NOMO-1 (cell line): ENCODE data around the gene SNAPC1.
"Not testable (repeated sequence)": the region's sequence is repeated elsewhere in the genome, so short reads cannot be mapped to it uniquely, and the experiment has no call there.

Experiments
- DNase-seq, 2 experiments: peaks; one replicate each; lab custom pipeline; 2025; ENCODE audit not compliant: unreplicated experiment in 2 of 2; lab: John Stamatoyannopoulos, UW

Gene SNAPC1

DNA sequence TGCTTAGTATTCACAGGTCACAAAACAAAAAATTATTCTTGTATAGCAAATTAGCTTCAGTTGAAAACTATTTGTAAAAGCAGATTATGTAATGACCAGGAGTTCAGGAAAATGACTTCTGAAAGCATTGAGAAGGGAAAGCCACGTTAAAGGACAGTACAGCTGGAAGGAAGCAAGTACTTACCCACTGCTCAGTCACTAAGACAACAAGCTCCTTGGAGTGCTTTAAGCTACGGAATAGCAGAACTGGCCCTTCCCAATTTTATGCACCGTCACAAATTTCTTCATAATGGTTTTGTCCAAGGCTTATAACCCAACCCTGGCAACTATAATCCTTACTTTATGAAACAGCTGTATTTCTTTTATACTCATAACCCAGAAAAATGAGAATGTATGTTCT lies 13.0 kb upstream of the SNAPC1 start:
- peak in 1 of 2 experiments; percentile 27 for DNase-seq

DNA sequence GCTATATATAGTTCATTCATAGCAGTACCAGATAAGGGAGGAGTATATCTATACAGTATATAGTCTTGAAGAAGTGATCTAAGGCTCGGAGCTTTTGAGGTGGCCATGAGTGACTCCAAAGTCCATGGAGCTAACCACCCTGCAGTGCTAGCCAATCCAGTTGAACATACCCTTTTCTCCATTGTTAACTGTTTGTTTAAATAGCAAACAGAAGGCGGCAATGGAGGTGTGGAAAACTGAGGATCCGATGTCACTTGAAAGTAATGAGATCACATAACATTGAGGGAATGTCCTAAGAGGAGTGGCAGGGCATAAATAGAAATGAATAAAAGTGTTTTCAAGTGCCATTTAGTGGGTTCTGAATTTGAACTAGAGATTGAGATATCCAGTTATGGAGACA lies 12.4 kb upstream of the SNAPC1 start:
- no peak for DNase-seq

DNA sequence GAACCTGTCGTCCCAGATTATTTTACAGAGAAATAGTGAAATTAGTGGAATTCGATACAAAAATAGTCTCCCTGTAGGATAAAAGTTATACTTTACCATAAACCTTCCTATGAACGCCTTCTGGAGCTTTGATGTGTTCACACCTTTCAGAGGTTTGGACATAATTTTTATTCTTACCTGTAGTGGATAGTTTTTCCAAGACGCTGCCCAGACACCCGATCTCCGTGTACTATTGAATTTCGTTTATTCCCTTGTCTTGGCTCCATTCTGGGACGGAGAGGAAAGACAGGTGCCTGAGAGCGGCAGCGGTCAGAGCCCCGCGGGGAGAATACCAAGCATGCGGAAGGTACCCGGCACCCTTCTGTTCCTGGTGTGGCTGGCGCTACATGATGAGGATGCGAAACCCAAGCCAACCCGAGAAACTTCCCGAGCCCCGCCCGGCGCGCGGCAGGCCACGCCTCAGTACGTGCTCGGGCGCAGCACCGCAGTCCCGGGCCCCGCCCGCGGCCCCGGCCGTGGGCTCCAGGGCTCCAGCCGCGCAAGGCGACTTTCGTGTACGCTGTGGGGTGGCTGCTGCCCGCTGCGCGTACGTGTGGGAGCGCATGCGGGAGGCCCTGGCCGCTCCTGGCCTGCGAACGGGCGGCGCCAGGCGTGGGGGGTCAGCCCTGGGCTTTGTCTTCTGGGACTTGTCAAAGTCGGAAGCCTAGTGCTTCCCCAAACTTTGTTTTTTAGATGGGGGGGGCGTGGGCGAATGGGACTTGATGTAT lies 11.3 kb upstream of the SNAPC1 start:
- DNase-seq = peak; percentile 86 to 91

DNA sequence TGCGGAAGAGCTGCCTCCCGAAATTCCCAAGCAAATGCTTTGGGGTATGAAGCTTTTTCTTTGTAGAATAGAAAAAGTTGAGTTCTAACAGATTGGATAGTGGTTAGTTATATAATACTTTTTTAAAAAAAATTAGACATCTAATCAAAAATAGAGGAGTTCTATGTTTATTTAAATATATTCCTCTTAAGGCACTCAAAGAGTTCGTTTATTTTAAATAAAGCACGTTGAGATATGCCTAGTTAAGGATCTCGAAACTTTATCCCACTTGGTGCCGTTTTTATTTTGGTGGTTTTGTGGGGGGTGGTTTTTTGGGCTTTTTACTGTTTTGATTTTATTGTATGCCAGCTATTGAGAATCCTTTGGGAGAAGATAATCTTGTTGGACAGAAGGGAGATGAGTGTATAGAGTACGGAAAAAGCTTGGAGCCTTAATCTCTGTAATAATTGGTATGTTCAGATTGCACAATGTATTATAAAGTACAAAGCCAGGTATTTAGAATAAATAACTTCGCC lies 10.7 kb upstream of the SNAPC1 start:
- DNase-seq = no peak

DNA sequence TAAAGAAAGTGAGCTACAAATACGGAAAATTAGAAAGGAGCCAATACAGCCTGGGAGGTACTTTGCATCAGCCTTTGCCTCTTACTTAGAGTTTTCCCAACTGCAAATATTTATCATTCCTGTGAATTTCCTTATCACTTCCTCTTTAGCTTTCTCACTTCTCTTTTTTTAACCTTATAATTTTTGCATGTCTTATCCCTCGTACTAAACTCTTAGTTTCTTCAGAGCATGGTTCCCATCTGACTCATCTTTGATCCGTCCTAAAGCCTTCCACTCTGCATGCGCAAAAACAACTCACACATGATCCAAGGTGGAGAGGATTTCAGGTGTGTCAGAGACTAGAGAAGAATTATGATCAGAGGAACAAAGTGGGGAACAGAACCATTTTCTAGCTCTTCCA lies 9.6 kb upstream of the SNAPC1 start:
- peak; percentile 46 to 81 for DNase-seq

DNA sequence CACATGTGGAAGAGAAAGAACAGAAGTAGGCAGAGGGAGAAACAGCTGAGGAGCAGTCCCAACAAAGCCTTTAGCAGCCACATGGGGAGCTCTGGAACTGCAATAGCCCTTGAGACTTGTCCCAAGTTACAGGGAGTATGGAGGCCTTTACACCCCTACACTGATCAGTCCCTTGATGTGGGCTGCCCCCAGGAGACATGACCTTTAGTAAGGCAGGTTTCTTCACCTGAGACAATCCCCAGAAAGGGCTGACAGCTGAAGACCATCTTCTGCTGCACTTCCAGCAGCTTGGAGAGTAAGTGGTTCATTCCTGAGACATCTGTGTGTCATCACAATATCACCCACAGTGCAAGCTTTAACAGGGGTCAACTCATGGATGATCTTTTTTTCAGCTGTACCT lies 8.6 kb upstream of the SNAPC1 start:
- no peak for DNase-seq

DNA sequence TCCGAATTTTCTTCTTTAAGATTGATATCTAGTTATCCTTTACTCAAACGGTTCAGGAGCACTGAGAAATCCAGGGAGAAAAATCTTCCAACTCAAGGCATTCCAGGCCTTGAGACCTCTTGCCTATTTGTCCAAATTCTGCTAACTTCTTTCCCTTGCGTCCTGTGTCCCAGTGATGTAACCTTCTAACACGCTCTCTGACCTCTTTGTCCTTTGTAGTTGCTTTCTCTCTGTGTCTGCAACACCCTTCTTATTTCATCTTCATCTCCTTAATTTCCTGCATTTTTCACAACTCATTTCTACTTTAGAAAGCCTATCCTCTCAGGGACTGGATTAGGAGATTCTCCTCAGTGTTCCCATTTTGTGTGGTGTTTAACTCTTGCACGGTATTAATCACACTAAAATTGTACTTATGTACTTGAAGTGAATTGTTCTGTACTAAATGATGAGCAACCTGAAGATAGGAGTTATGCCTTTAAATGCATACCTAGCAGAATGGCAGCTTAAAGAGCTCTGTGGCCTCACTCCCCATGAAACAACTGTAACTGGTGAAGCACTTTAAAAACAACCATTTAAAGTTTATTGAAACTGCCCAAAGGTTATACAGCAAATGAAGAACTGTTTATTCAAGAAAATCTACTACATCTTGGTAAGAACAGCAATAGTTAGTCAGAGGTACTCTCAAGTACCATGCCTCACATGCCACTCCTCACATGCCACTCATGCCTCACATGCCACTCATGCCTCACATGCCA lies 7.4 kb upstream of the SNAPC1 start:
- no peak for DNase-seq

DNA sequence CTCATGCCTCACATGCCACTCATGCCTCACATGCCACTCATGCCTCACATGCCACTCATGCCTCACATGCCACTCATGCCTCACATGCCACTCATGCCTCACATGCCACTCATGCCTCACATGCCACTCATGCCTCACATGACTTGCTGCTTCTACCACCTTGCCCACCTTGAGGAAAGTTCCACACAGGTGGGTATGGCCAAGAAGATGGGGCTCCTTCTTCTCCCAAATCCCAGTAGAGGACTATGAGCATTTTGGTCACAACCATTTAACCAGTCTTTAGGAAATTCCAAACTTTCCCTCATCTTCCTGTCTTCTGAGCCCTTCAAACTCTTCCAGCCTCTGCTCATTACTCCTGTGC lies 6.9 kb upstream of the SNAPC1 start:
- DNase-seq = not testable (repeated sequence)

DNA sequence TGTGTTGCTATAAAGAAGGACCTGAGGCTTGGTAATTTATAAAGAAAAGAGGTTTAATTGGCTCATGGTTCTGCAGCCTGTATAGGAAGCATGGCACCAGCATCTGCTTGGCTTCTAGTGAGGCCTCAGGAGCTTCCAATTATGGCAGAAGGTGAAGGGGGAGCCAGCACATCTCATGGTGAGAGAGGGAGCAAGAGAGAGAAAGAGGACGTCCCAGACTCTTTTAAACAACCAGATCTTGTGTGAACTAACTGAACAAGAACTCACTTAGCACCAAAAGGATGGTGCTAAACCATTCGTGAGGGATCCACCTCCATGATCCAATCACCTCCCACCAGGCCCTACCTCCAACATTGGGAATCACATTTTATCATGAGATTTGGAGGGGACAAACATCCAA lies 6.1 kb upstream of the SNAPC1 start:
- DNase-seq = no peak

DNA sequence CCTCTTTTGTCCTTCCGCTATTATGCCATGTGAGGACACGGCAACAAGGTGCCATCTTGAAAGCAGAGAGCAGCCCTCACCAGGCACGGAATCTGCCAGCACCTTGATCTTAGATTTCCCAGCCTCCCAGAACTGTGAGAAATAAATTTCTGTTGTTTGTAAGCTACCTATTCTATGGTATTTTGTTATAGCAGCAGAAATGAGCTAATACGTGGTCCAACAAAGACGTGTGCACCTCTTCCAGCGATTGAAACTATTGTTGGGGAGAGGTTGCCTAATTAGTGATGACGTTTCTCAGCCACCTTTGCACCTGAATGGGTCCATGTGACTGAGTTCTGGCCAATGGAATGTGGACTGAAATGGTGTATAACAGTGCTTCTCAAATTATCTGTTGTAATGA lies 2.3 kb upstream of the SNAPC1 start:
- DNase-seq = no peak

DNA sequence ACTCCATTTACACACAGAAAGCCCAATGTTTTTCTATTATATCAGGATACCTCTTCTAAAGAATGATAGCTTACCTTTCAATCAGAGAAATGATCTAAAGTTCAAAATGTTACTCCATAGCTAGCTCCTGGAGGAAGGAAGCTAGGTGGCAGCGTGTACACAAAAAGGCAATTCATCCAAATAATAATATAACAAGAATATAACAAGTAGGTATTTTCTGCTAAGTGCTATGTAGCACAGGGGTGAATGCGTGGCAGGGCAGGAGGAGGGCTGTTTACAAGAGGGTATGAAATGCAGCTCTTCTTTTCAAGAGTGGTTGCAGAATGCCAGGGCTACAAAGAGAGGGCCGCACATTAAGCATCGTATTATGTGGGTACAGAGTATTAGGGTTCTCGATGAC lies 663 bp upstream of the SNAPC1 start:
- DNase-seq = no peak

DNA sequence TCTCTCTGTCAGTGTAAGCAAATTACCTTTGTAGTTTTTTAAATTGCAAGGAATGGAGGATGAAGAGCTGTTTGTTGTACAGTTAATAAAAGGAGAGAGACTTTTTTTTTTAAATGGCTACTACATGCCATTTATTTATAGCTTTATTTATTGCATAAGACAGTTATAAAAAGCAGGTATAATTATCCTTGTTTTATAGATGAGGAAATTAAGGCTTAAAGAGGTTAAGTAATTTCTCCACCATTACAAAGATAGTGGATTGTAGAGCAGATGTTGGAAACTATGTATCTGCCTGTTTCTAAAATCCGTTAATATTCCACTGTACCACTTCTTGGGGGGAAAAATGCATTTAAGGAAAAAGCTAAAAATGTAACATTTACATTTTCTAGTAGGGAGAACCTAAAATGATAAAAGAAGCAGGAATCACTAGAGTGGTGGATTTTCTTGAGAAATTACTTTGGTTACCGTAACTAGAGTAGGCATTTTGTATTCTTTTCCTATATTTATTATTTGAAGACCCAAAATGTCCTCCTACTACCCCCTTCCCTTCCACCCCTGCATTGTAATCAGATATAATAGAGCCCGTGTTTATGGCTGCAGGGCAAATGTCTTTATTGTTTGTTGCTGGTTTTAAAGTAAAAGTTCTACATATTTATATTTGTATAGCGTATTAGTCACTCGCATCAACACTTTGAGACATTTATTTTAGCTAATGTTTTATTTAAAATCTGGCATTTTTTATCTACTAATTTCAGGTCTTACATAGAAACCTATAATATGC lies 2.3 kb downstream of the SNAPC1 start:
- DNase-seq = no peak

DNA sequence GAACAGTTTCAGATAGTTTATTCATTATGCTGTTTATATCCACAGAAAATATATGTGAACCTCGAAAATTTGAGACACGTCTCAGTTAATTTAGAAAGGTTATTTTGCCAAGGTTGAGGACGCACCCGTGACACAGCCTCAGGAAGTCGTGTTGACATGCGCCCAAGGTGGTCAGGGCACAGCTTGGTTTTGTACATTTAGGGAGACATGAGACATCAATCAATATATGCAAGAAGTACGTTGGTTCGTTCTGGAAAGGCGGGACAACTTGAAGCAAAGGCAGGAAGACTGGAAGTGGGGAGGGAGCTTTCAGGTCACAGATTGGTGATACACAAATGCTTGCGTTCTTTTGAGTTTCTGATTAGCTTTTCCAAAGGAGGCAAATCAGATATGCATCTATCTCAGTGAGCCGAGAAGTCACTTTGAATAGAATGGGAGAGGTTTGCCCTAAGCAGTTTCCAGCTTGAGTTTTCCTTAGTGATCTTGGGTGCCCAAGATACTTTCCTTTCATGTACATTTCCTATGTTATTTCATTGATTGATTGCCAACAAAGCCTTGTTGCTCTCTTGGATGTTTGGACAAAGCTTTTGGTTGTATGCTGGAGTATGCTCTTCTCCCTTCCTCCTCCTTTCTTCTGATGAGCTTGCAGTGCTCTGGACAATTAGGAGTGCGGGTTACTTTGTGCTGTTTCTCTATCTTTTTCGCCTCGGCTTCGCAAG lies 3.2 kb downstream of the SNAPC1 start:
- DNase-seq = no peak

DNA sequence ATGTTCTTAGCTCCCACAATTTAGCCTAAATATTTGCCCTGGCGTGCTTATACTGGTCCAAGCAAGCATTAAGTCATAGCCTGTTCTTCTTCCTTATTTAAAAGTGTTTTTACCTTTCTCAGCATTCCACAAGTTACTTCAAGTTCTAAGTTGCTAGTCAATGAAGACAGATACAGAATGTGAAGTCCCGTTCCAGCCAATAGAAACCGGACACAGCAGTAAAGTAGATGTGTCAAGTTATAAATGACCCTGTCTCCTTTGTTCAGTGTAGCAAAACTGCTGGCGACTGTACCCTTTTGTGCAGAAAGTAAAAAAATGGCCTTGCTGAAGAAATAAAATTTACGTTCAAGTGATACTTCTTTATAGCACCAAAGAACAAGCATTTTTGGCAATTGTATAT lies 3.9 kb downstream of the SNAPC1 start:
- DNase-seq = no peak

DNA sequence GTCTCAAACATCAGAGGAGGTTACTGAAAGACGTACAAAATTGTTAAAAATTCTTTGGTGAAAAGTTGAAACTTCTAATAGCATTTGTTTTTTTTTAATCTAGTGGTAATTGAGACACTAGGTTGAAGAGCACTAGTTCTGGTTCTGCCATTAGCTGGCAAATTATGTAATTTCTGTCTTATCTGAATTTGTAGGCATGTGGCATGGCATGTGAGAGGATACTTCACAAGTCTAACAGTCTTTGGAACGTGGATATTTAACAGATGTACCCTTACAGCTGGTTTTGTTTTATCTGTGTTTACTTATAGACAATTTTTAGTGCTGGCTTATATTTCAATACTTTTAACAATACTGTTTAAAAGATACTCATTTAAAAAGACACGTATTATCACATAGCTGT lies 6.0 kb downstream of the SNAPC1 start:
- no peak for DNase-seq

DNA sequence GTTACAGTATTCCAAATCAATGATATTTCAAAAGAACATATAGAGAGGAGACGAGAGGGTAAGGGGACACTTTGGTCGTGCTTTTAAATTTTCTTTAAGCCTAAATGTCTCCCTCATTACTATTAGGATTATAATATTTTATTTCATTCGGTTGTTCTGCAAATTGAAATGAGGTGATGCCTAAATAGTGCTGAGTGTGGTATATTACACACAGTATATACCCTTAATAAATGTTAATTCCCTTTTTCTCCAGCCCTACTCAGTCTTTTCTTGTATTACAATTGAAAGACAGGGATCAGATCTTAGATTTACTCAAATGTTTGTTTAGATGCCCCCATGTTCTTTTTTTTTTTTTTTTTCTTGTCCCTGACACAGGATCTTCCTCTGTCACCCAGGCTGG lies 7.7 kb downstream of the SNAPC1 start:
- no peak for DNase-seq

DNA sequence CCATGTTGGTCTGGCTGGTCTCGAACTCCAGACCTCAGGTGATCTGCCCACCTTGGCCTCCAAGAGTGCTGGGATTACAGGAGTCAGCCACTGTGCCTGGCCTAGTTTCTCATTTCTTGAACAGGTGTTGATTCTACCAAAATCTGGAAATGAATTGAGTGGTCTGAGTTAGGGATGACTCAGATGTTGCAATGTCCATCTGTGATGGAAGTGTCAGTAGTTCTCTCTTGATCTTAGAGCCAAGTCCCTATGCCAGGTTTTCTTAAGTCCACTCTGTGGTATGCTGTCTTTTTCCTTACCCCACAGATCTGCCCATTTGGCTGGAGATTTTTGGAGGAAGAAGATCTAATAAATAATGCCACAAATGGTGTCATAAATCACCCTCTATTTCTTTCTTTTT lies 12.6 kb downstream of the SNAPC1 start:
- DNase-seq = no peak

DNA sequence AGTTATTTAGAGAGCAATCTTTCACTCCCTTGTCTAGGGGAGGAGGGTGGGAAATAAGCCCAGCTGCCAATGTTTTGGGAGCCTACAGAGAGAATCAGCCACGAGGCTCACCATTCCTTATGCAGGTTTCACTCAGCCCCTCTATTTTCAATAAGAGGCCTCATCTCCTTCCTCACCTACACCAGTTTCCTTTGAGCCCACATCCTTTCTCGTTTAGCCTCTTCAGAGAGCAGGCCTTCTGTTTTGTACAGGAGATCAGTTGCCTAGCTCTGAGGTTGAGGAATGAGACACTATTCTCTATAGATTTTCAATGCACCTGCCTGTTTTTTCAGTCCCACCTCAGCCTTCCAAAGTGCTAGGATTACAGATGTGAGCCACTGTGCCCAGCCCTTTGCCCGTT lies 17.9 kb downstream of the SNAPC1 start:
- no peak for DNase-seq

DNA sequence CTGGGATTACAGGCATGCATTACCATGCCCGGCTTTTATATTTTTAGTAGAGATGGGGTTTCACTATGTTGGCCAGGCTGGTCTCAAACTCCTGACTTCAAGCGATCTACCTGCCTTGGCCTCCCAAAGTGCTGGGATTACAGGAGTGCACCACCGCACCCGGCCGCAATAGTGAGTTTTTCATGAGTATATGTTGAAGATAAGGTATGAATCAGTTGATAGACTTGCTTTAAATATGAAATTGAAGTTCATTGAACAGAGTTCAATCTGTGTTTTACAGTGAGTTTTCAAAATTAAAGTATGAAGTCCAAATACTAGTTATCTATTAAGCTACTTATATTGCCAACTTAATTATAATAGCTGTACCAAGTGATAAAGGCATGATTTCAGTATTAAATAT lies 35.1 kb downstream of the SNAPC1 start:
- no peak for DNase-seq

DNA sequence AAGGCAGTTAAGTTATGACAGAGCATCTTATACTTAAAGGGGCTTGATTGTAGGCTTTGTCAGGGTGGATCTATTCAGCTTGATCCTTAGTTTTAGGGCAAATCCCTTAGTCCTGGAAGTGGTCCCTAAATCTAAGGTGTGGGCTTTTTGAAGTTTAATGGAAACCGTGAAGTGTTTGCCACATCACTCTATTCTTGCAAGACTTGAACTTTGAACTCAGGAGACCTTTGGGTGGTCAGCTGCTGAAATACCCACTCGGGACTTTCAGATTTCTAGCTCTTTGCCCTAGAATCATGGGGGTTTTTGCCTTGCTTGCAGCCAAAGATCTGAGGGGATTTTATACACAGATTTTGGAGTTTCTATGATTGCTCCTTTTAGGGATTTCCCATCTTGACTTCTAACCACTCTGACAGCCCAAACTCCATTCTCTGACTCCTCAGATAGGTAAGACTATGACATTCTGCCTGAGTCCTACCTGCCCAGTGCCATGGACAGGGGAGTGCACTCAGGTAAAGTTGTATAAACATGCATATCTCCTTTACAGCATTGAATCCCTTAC lies 39.9 kb downstream of the SNAPC1 start:
- DNase-seq = no peak

DNA sequence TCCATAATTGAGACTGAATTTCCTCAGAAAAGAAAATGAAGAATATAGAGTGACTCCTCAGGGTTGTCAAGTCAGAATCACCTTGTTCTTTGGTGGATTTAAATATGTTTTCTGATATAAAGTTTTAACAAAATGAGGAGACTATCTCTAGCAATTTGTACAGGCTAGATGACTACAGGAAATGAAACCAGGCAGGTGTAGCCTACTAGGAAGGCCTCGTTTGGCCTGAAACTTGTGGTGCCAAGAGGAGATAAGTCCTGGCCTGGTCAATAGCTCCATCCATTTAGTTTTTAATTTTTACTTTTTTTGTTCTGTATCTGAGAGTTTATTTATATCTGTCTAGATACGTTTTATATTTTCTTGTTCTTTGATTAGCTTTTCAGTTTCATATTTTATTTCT lies 41.5 kb downstream of the SNAPC1 start:
- no peak for DNase-seq
